Measurements from ENCODE around the gene RAB35. TPM values are rescaled to one million over a fixed set of nuclear protein-coding genes. Genes with fewer than 3 reads are reported as not detected.
A peak's percentile ranks its signal among the peaks of the same experiment; 100 is the strongest.

The RAB35 gene
- total RNA-seq, 1 donor from 2014 or later: 58.7 TPM

DNA sequence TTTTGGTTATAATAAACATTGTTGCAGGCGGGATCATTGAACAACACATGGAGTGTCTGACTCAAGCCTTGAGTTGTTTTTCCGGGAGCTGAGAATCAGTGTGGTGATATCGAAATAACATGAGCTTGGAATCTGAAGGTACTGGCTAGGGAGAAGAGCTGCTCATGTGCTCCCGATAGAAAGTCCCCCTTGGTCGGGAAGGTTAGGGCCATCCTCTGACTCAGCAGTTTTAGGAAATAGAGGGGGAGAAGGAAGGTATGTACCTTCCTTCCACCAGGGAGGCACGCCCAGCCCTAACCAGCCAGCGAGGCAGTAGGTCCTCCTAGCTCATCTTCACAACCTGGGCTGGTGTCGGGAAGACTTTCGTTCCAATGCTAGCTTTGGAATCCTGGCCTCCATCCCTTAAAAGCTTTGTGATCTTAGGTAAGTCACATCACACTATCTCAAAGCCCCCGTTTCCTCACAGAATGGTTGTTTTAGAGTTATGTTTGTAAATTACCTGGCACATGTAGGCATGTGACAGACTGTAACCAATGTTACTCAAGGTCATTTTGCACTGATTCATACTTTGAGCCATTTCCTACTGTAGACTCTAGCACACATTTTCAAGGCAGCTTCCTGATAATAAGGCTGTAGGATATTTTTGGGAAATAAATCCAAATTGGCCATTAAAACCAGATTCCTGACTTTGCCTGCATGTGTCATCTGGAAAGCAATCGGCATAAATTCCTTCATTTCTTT lies 1.9 kb upstream of the RAB35 start:
- ATAC-seq: no peak
- intact Hi-C loops (cut with DNase I): no loop called here
- TF ChIP-seq, protein P1, sequence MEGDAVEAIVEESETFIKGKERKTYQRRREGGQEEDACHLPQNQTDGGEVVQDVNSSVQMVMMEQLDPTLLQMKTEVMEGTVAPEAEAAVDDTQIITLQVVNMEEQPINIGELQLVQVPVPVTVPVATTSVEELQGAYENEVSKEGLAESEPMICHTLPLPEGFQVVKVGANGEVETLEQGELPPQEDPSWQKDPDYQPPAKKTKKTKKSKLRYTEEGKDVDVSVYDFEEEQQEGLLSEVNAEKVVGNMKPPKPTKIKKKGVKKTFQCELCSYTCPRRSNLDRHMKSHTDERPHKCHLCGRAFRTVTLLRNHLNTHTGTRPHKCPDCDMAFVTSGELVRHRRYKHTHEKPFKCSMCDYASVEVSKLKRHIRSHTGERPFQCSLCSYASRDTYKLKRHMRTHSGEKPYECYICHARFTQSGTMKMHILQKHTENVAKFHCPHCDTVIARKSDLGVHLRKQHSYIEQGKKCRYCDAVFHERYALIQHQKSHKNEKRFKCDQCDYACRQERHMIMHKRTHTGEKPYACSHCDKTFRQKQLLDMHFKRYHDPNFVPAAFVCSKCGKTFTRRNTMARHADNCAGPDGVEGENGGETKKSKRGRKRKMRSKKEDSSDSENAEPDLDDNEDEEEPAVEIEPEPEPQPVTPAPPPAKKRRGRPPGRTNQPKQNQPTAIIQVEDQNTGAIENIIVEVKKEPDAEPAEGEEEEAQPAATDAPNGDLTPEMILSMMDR (IDR thresholded peaks at IDR 0.05): no peak
- Histone ChIP-seq H3K9me3 (no peaks in the 10 kb centered on the region), H3K27ac (no peak overlapping the region), H3K36me3 (peaks cover 14% of the 10 kb centered on the region), H3K4me1 (peaks cover 35% of the 10 kb centered on the region), H3K4me3 (peak overlapping the region; percentile 87), H3K27me3 (no peaks in the 10 kb centered on the region)
- no peak for DNase-seq

DNA sequence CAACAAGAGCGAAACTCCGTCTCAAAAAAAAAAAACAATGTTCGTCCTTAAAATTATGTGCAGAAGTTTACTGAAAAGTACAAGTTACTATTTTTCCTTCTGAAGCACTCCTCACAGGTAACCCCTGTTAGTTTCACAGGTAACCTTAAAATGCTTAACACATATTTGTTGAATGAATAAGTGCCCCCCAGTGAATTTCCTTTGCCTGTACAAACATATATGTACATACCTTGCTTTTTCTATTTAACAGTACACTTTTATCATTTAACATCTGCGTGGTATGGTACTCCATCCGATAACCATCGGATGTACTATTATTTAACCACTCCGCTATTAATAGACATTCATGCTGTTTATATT lies 1.4 kb upstream of the RAB35 start:
- no peak for DNase-seq
- H3K9me3 ChIP-seq: no peaks in the 10 kb centered on the region
- intact Hi-C loops (cut with DNase I): no loop called here
- no peaks in the 10 kb centered on the region for H3K27me3 ChIP-seq
- peak overlapping the region; percentile 96 for H3K27ac ChIP-seq
- H3K4me1 ChIP-seq: peaks cover 35% of the 10 kb centered on the region
- TF ChIP-seq, protein P1 (IDR thresholded peaks at IDR 0.05): no peak
- H3K4me3 ChIP-seq: peak overlapping the region; percentile 87
- ATAC-seq: no peak
- H3K36me3 ChIP-seq: peaks cover 17% of the 10 kb centered on the region

DNA sequence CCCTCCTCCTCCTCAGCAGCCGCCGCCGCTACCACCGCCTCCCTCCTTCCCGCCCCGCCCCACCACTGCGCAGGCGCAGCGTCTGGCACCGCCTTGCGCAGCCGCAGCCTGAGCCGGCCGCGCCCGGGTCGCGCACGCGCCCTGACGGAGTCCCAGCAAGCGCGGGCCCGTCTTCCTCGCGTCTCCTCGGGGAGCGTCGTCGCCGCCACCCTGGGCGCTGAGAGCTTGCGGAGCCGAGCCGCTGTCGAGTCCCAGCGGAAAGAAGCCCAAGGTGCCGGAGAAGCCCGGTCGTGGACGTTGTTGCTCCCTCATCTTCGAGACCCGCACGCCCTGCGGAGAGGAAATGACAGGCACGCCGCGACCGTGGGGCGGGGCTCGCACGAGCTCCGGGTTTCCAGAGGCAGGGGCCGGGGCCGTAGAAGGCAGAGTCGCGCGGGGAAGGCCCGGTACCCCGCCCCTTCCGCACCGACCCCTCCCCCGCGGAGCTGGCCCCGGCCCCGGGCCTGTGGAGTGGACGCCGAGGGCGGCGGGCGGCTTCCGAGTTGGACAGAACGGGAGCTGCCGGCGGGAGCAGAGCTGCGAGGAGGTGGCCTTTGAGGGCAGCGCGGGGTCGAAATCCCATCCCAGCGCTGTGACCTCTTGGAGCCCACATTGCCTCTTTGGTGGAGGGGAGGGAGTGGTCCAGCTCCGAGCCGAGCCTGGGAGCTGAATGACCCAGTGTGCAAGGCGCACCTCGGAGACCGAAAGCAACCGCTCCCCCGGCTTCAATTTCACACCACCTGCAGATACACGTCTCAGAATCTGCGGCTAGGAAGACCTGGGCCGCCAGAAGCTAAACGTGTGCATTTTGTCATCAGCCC lies 469 bp upstream of the RAB35 start:
- Histone ChIP-seq H3K9me3 (no peaks in the 10 kb centered on the region), H3K4me1 (peaks cover 38% of the 10 kb centered on the region), H3K27ac (peak overlapping the region; percentile 96), H3K4me3 (peak overlapping the region; percentile 87), H3K27me3 (no peaks in the 10 kb centered on the region), H3K36me3 (peaks cover 17% of the 10 kb centered on the region)
- DNase-seq (peak; percentile 98), ATAC-seq (peak; percentile 96)
- TF ChIP-seq, protein P1 (IDR thresholded peaks at IDR 0.05): no peak
- intact Hi-C loops (cut with DNase I): no loop called here

DNA sequence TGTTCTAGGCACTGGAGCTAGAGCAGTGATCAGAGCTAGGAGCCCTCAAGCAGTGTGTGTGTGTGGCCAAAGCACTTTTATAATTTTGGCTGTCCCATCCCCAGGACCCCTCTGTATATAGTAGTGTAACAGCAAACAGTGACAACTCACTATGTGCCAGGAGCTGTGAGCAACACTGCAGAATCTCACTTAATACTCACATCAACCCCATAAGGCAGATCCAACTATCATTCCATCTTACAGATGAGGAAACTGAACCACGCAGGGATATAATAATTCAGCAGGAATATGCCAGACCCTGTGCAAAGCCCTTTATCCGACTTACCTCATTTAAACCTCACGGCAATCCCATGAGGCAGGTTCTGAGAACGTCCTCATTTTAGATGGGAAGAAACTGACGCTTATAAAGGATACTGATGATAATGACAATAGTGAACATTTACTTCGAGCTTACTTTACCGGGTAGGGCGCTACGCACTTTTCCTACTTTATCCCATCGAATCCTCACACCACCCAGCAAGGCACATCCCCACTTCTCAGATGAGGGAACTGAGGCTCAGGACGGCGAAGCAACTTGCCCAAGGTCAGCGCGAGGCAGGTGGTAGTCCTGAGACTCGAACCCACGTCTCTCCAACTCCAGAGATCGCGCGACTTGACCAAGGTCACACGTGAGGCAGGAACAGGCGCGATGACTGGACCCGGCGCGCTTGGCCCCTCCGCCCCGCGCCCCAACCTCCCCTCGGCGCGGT lies 687 bp downstream of the RAB35 start:
- Histone ChIP-seq H3K4me1 (peaks cover 50% of the 10 kb centered on the region), H3K27ac (peak overlapping the region; percentile 79), H3K9me3 (no peaks in the 10 kb centered on the region), H3K4me3 (peak overlapping the region; percentile 87), H3K27me3 (no peaks in the 10 kb centered on the region), H3K36me3 (peaks cover 17% of the 10 kb centered on the region)
- DNase-seq: peak; percentile 76
- intact Hi-C loops (cut with DNase I): no loop called here
- TF ChIP-seq, protein P1 (IDR thresholded peaks at IDR 0.05): no peak
- no peak for ATAC-seq

DNA sequence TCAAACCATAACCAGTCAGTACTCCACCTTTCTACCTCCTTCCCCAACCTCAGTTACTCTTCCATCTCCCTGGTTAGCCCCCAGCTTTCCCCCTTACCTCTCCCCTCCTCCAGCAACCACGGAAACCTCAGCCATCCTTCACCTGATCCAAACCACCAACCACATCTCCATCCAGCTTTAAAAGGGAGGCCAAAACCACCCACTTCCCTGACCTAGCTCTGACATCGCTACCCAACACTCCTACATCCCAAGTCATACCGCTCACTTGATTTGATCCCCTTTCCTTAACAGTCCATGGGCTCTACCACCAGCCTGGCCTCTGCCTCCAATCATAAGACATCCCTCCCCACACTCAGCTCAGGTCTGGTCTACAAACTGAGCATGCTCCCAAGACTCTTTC lies 1.5 kb downstream of the RAB35 start:
- TF ChIP-seq, protein P1 (IDR thresholded peaks at IDR 0.05): no peak
- Histone ChIP-seq H3K9me3 (no peaks in the 10 kb centered on the region), H3K4me1 (peaks cover 57% of the 10 kb centered on the region), H3K4me3 (peak overlapping the region; percentile 87), H3K27me3 (no peaks in the 10 kb centered on the region), H3K36me3 (peaks cover 17% of the 10 kb centered on the region), H3K27ac (peak overlapping the region; percentile 79)
- DNase-seq (no peak), ATAC-seq (no peak)
- intact Hi-C loops (cut with DNase I): no loop called here
